GM12801 (cell line): ENCODE results near the gene HDAC4.

Source experiments
- CTCF ChIP-seq: IDR thresholded peaks from one replicate; pipeline ENCODE4 v1.5.1; 2011; ENCODE audit warnings: control low read depth; ENCODE audit not compliant: insufficient read length; ENCODE audit errors: extremely low read depth

The HDAC4 gene

DNA sequence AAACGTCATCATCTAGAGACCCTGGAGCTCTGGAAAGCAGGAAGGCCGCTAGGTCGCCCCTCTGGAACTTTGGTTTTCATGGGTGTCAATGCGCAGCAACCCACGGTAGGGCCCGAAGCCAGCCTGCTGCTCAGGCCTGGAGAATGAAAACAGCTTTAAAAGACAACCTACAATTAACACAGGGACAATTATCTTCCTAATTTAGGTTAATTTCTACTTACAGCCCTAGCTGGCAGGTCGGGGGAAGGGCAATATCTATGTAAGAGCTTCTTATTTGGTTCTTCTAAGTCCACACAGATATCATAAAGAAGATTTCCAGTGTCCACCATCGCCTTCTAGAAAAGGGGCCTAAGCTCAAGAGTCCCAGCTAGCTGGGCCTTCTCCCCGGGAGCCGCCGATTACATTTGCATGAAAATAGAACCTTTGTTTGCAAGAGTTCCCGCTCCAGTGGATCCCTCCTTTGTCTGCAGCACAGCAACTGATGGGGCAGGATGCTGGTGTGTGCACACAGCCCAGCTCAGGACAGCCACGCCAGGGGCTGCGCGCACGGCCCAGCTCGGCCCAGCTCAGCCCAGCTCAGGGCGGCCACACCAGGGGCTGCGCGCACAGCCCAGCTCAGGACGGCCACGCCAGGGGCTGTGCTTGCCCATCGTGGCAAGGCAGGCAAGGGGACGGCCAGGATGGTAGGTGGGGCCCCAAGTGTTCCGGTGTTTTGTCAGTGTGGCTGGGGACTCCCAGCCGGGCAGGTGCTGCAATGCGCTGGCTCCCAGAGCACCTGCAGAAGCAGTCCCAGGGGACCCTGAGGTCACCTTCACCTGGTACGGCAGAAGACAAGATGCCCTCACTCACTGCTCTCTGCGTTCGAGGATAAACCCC lies 109.1 kb downstream of the HDAC4 start:
- no peak for TF ChIP-seq CTCF

DNA sequence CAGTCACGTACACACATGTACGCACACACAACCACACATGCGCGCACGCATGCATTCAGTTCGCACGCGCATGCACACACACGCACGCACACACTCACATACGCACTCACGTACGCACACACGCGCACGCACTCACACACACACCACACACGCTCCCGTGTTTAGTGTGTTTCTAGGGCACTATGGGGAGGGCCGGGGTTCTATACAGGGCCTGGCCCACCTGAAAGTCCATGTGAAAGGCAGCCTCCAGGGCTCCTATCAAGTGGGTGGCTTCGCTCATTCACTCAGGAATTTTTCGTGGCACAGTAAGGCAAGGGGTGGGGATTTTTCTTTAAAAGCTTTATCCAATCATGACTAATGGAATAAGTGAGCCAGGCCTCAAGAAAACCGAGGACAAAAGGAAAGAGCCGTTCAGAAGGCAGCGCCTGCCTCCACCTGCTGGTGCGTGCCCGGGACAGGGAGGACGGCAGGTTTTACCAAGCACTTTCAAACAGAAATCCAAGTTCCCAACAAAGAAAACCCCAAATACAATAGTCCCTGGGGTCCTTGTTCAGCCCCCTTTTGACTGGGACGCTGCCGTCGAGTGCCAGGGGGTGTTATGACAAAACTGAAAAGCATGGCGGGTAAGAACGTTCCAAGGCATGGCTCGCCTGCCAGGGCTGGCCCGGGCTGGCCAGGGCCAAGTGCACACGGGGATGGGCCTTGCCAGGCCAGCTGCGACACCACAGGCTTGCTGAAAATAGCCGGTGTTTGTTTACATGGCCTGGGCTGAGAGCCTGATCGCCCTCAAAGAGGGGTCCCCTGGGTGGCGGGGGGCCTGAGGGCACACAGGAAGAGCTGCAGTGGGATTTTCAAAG lies 110.0 kb downstream of the HDAC4 start:
- no peak for TF ChIP-seq CTCF

DNA sequence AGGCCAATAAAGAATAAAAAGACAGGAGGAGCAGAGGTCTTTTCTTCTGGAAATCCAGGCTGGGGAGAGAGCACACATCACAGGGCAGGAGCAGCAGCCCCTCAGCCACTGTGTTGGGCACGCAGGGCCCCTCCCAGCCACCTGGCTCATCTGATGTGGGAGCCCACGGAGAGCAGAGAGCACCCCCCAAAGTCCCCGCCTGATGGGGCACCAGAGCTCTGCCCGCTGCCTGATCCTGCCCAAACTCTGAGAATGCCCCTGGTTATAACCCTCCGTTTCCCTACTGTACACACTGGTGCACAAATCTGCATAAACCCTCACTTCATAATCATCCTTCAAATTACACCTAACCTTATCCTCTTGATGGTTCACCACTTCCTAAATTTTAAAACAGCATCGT lies 111.3 kb downstream of the HDAC4 start:
- TF ChIP-seq CTCF = no peak

DNA sequence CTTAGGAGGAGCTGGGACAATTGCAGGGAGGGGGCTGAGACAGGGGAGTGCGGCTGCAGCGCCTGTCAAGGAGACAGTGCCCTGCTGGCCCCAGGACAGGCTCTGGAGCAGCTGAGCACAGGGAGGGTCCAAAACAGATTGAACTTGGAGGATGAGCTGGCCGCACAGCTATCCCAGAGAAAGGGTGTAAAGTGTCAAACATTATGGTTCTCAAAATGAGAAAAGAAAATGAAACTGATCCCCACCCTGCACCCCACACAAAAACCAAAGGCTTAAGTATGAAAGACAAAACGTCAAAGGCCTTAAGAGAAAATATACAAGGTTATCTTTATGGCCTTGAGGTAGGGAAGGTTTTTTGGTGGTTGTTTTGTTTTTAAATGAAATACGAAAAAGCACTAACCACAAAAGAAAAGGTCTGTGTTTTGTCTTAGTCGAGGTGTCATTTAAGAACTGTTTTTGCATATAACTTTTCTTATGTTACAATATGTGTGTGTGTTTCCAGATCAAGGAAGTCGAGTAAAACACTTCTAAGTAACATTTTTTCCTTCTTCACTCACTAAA lies 111.8 kb downstream of the HDAC4 start:
- no peak for TF ChIP-seq CTCF

- no peak for TF ChIP-seq CTCF
Observed at GRCh38 chr2:239288237-239288636, 112.6 kb downstream of the HDAC4 start.

- no peak for TF ChIP-seq CTCF
Observed at GRCh38 chr2:239287461-239287860, 113.4 kb downstream of the HDAC4 start.

- no peak for TF ChIP-seq CTCF
Observed at GRCh38 chr2:239286901-239287300, 113.9 kb downstream of the HDAC4 start.
